GM21360 (cell line): ENCODE results near the gene MAPK13.
"Not testable (repeated sequence)": the region's sequence is repeated elsewhere in the genome, so short reads cannot be mapped to it uniquely, and the experiment has no call there.

Experiments
- ATAC-seq: cut with Tn5 transposase; IDR thresholded peaks from one replicate; pipeline ENCODE4 v1.9.1; 2021; ENCODE audit warnings: mild to moderate bottlenecking, moderate library complexity; ENCODE audit not compliant: unreplicated experiment

MAPK13 gene

DNA sequence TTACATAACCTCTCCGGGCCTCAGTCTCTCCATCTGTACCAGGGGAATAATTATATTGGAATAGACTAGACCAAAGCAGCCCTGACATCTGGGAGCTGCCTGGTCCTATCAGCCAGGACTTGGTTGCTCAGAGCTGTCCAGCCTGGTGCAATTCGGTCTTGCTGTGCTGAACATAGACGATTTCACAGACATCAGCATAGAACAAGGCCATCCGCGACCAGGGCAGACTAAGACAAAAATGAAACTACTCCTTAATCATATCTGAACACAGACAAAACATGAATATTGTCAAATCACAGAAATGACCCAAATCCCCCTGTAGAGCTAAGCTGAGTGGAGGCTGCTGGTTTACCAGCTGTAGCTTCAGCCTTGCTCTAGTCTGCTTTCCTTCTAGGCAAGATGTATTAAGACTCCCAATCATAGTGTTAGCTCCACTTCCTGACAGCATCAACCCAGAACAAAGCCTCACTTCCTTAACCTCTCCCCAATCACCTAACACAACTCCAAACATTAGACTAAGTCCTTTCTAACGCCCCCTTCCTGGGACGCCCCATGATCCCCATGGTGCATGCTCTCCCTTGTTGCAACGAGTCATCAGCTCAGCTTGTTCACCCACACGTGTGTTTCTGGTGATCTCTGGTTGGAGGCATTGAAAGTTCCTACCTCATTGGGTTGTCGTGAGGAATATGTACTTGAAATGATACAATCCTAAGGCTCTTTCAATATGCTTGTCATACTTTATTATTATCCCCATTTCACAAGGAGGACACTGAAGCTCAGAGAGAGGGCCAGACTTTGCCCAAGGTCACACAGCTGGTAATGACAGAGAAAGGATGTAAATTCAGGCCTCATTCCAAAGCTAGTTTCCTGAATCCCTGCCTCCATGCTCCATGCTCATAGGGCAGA lies 3.5 kb upstream of the MAPK13 start:
- ATAC-seq, result no peak

DNA sequence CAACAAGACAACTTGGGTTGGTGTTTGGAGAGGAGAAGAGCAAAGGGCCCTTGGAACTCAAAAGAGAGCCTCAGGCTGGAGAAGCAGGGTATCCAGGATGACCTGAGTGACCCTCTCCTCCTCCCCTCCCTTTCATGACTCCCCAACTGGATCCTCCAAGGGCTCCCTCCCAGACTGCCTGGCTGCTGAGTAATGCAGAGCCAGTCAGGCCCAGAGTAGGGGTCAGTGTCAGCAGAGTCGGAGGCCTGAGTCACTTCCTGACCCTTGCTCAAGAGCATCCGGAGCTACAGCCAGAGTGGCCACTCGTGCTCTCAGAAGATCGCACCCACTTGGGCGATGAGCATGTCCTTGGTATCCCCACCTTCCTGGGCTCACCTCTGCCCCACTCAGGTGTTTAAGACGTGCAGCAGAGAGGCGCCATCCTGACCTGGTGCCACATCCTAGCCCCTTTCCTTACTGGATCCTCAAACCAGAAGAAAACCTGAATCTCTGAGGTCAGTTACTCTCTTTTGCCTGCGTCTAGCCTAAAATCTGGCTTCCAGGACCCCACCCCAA lies 2.8 kb upstream of the MAPK13 start:
- no peak for ATAC-seq

DNA sequence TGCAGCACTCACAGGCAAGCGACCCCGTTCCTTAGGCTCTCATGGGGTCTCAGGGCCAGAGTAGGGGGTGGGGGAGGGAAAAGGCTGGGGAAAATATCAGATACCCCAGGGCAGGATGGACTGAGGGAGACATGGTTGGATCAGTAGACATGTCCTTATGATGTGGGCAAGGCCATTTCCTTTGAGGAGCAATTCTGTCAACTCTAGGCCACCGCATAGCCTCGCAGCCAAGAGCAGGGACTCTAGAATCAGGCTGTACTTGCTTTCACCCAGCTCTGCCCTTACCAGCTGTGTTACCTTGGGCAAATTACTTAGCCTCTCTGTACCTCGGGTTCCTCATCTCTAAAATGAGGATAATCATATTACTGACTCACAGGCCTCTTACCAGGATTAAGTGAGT lies 2.2 kb upstream of the MAPK13 start:
- ATAC-seq, result no peak

DNA sequence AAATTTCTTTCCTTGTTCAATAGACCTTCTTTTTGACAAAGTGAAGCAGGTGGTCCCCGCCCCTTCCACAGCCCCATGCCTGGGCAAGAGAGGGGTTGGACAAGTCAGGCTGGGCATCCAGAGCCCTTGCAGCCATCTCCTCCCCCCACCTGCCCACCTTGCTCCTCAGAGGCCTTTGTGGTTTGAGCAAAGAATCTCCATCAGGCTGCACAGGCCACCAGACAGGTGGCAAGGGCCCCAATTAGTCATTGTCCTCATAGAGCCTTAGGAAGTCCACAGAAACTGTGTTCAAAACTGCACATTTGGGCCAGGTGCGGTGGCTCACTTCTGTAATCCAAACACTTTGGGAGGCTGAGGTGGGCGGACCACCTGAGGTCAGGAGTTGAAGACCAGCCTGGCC lies 1.5 kb upstream of the MAPK13 start:
- no peak for ATAC-seq

DNA sequence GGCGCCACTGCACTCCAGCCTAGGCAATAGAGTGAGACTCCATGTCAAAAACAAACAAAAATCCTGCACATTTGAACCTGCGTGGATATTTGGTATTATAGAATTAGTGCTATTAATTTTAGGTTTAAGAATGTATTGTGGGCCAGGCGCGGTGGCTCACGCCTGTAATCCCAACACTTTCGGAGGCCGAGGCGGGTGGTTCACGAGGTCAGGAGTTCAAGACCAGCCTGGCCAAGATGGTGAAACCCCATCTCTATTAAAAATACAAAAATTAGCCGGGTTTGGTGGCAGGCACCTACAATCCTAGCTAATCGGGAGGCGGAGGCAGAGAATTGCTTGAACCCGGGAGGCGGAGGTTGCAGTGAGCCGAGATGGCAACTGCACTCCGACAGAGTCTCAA lies 979 bp upstream of the MAPK13 start:
- not testable (repeated sequence) for ATAC-seq

DNA sequence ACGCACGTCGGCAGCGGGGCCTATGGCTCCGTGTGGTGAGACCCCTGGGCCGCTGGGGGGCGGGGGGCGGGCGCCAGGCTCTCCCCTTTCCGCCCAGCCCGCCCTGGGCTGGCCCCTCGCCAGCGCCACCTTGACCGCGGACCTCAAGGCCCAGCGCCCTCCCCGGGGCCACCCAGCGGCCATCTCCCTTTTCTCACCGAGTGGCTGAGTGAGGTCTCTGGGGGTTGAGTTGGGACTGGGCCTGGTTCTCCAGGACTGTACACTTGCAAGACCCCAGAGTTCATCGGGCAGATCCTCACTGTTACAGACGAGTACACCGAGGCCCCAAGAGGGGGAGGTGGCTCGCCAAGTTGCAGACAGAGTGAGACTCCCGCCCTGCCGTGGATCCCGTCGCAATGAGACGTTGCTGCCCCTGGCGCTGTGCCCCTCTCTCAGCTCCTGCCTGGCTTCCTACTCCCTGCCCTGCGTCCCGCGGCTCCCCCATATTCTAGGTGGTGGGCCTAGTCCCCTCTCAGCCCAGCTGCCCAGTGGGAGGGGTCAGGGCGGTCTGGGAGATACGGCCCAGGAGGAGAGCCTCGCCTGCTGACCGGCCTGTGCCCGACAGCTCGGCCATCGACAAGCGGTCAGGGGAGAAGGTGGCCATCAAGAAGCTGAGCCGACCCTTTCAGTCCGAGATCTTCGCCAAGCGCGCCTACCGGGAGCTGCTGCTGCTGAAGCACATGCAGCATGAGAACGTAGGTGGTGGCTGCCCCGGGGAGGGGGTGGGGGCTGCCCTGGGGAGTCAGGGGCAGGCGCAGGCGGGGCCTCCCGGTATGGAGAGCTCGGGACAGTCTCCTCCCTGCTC lies 576 bp downstream of the MAPK13 start:
- ATAC-seq, result peak; percentile 29

DNA sequence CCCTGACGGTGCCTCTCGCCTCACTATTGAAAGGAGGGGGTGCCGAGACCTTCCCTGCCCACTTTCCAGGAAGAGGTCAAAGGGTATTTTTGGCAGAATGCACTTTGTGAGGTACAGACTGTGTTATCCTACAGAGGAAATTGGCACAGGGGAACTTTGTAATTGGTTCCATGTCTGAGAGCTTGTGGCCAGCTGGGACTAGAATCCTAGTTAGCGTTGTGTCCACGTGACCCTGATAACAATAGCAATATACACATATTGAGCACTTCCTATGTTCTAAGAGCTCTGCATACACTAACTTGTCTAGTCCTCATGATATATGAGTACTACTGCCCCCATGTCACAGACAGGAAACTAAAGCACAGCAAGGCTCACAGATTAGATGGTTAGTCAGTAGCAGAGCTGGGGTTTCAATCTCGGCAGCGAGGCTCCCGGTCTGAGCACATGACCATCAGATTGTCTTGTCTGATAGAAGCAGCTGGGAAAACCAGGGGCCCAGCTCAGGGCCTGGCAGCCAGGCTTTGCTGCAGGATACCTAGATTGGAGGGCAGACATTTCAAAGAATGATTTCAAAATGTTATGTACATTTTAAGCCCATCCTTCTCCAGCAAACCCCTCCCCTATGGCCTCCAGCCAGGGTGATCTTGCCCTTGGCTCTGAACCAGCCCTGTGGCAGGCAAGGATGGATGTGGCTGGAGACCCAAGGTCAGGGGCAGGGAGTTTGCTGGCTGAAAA lies 1.4 kb downstream of the MAPK13 start:
- peak; percentile 81 for ATAC-seq

DNA sequence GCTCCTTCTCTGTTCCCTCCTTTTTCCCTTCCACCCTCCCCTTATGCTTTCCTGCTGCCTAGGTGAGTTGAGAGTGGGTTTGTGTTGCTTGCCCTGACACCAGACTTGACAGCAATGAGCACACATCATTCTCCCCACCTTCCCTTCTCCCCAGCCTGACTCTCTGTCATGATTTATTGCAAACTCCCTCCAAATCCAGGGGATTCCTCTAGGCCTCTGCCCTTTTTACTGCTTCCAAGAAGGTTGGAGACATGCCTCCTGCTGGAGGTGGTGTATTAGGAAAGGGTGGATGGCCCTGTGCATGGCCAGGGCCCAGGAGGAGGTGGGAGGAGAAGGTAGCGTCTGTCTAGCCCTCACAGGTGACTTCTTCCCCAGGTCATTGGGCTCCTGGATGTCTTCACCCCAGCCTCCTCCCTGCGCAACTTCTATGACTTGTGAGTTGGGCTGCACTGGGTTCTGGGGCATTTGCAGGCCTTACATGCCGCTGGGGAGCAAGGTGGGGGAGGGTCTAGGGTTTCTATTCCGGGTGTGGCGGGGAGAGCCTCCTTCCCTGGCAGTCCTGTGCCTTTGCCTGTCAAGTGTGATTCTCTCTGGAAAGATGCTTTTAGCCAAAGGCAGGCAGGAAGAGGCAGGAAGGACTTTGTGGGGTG lies 2.1 kb downstream of the MAPK13 start:
- no peak for ATAC-seq

DNA sequence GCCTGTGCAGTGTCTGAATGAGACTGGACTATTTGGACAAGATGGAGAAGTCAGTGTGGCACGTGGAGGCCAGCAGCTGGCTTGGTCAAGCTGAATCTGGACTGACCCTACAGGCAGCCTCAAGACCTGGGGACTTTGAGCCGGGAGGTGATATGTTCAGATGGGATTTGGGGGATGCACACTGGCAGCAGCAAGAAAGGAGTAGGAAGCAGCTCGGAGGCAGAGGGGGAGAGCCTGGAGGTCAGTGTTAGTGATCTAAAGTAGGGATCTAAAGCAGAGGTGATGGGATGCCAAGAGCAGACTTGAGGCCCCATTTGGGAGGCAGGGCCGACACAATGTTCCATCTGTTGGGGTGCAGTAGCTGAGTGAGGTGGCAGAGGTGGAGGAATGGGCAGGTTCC lies 2.8 kb downstream of the MAPK13 start:
- ATAC-seq, result no peak

DNA sequence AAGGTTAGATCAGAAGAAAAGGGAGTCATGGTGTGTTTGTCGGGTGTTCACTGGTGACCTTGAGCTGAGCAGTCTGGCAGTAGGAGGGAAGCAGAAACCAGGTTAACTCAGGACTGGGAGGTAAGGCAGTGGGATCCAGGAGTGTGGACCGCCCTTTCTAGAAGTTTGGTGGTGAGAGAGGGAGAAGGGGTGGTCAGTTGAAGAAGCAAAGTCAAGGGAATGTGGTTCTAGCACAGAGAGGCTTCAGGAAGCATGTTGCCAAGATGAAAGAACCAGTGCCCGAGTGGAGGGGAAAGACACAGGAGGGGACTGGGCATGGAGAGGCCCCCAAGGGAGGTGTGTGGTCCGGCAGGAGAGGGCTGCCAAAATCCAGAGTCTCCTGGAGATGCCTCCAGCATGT lies 3.6 kb downstream of the MAPK13 start:
- no peak for ATAC-seq

DNA sequence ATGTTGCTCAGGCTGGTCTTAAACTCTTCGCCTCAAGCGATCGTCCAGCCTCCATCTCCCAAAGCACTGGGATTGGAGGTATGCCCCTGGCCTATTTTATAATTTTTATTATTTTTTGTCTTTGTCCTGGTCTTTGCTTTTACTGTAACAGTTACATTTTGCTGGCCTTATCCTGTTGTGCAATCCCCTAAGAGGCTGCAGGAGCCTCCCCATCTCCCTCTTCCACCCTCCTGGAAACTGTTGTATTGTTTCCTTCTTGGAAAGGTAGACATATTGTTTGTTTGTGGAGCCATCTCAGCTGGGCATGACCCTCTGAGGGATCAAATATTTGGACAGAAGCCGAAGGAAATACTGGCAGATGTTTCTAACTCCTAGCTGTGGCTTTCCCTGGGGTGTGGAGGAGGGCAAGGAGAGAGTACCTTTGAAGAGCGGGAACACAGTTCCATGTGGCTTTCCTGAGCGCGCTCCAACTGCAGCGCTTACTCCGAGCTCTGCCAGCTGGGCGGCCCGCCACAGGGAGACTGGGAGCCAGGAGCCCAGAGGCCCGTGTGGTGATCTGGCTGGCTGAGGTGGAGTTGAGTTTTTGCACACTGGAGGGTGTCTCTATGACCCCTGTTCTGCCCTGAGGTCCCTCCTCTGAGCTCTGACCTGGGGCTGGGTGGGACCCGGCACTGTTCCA lies 4.9 kb downstream of the MAPK13 start:
- ATAC-seq, result no peak

DNA sequence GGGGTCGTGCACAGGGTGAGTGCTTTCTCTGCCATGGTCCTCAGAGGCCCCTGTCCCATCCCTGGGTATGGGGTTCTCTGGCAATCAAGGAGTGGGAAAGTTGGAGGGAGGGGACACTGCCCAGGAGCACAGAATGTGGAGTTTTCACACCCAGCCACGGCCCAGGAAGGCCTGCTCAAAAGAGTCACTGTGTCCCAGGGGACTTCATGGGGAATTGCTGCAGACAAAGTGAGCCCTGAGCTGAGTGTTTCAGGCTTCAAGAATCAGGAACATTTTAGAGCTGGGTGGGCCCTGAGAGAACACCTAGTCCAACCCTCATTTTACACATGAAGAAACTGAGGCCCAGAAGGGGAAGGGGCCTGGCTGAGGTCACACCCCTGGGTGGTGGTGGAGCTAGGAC lies 5.7 kb downstream of the MAPK13 start:
- no peak for ATAC-seq

DNA sequence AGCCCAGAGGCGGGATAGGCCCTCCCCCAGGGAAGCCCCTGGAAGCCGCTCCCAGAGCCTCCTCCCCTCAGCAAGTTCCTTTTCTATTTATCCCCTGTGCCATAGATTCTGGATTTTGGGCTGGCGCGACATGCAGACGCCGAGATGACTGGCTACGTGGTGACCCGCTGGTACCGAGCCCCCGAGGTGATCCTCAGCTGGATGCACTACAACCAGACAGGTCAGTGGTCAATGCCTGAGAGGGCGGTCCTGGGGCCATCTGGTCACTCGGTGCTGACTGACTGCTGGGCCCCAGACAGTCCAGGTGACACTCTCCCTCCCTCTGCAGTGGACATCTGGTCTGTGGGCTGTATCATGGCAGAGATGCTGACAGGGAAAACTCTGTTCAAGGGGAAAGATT lies 6.2 kb downstream of the MAPK13 start:
- no peak for ATAC-seq

DNA sequence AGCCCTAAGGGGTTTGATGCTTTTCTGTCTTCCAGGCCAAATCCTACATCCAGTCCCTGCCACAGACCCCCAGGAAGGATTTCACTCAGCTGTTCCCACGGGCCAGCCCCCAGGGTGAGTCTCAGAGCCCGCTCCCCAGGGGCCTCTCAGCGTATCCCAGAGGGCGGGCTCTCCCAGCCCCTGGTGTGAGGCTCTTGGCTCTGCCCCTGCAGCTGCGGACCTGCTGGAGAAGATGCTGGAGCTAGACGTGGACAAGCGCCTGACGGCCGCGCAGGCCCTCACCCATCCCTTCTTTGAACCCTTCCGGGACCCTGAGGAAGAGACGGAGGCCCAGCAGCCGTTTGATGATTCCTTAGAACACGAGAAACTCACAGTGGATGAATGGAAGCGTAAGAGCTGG lies 8.4 kb downstream of the MAPK13 start:
- ATAC-seq, result no peak

DNA sequence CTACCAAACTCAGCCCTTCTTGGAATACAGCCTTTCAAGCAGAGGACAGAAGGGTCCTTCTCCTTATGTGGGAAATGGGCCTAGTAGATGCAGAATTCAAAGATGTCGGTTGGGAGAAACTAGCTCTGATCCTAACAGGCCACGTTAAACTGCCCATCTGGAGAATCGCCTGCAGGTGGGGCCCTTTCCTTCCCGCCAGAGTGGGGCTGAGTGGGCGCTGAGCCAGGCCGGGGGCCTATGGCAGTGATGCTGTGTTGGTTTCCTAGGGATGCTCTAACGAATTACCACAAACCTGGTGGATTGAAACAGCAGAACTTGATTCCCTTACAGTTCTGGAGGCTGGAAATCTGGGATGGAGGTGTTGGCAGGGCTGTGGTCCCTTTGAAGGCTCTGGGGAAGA lies 9.1 kb downstream of the MAPK13 start:
- no peak for ATAC-seq

DNA sequence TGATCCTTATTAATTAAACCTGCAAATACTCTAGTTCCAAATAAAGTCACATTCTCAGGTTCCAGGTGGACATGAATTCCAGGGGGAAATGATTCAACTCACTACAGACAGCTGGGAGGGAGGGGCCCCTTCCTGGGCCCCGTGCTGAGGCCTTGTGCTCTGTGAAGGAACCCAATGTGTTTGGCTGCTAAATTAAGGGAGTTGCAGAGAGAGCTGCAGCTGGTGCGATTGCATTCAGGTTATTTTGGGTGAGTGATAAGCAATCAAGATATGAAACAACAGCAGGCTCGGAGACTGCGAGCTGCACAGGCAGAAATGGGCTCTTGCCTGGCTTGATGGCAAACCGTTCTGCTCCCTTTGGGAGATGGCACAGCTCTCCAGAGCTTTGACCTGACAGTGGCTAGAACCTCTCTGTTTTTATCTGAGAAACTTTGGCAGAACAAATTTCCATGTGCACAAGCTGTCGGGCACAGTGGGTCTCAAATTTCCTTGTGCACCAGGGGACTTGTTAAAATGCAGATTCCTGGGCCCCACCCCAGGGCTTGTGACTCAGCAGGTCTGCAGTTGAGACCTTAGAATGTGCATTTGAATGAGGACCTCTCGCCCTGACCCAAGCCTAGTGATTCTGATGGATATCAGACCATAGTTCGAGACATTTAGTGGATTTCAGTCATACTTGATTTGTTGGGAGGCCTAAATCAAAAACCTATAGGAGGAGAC lies 9.8 kb downstream of the MAPK13 start:
- no peak for ATAC-seq

DNA sequence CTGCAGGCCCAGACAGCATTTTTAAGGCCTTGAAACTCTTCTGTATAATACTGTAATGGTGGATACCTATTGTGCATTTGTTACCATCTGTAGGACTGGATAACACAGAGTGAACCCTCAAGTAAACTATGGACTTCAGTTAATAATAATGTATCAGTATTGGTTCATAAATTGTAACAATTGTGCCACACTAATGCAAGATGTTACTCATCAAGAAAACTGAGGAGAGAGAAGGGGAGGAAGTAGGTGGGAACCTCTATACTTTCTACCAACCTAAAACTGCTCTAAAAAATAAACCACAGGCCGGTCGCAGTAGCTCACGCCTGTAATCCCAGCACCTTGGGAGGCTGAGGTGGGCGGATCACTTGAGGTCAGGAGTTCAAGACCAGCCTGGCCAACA lies 10.8 kb downstream of the MAPK13 start:
- no peak for ATAC-seq

DNA sequence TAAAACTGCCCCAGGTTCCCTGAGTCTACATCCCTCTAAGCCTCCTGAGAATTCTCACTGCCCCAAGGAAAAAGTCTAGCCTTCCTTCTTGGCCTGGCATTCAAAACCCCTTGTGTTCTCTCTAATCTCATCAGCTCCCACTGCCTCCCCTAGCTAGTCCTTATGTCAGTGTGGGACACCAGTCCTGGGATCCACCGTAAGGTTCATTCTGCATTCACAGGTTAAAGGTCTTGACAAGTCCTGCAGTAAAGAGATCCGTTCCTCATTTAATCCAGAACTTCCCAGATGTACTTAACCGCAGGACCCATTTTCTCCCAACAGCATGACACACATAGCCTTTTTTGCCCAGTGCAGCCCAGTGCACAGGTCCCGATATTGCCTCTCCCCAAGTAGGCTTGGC lies 11.6 kb downstream of the MAPK13 start:
- no peak for ATAC-seq
